Body of pancreas (tissue), 4 donors: ENCODE measurements around the gene CFAP97D2. TPM values are rescaled to one million over a fixed set of nuclear protein-coding genes. Genes with fewer than 3 reads are reported as not detected.
"Not testable (repeated sequence)": the region's sequence is repeated elsewhere in the genome, so short reads cannot be mapped to it uniquely, and the experiment has no call there.

Source experiments
- ATAC-seq: fragments of 150-250 bp; one replicate; pipeline ENCODE4 v1.9.1; 2016
- DNase-seq, 4 donors: peaks; one replicate each; pipeline ENCODE4 v3.0.0-alpha.2; 2019
- H3K27ac ChIP-seq, 4 donors: fragments of 200-600 bp; sonication (generic); 1 replicate in 3 of 4; 2 replicates in 1 of 4; pipeline versions ENCODE4 v1.5.1 to v1.6.1; 2016 to 2019; ENCODE audit warnings: mild to moderate bottlenecking in 1 of 4, mixed read lengths in 1 of 4, moderate library complexity in 1 of 4
- H3K27me3 ChIP-seq, 2 donors: fragments of 200-600 bp; sonication (generic); one replicate each; pipeline ENCODE4 v1.6.0; 2016; ENCODE audit warnings: mild to moderate bottlenecking in 1 of 2
- H3K36me3 ChIP-seq, 2 donors: fragments of 200-600 bp; sonication (generic); replicated peaks in 1 of 2; 2 replicates each; pipeline ENCODE4 v1.5.1; 2016; ENCODE audit warnings: low read depth in 2 of 2; ENCODE audit not compliant: insufficient read depth in 1 of 2
- H3K4me1 ChIP-seq: fragments of 200-600 bp; sonication (generic); one replicate; pipeline ENCODE4 v1.6.0; 2016
- H3K4me3 ChIP-seq, 2 donors: fragments of 200-600 bp; sonication (generic); 1 replicate in 1 of 2; 2 replicates in 1 of 2; pipeline ENCODE4 v1.5.1; 2016 to 2019
- H3K9me3 ChIP-seq, 3 donors: fragments of 200-600 bp; sonication (generic); 1 replicate in 2 of 3; 2 replicates in 1 of 3; pipeline ENCODE4 v1.5.1; 2016
- POLR2A ChIP-seq, 3 donors: fragments of 450-650 bp; IDR thresholded peaks; one replicate each; pipeline ENCODE4 v1.6.1; 2016; ENCODE audit warnings: antibody characterized with exemption in 3 of 3, mild to moderate bottlenecking in 2 of 3
- WGBS, 2 donors: methylation state at CpG; one replicate each; pipeline ENCODE4 v1.1.5; 2017; 5-methylcytosine and 5-hydroxymethylcytosine counted together
- intact Hi-C: fragments of 100-400 bp; cut with DNase I; formaldehyde crosslinking; loops from one replicate; pipeline ENCODE4 v1.15.1; 2023
- total RNA-seq, 2 donors: library from RNA; depleted of rRNA; stranded (reverse); fragments of >200 nt; gene quantifications; one replicate each; pipeline ENCODE4 v1.1.0, GENCODE V29; 2016
- TF ChIP-seq, protein P1 (sequence below), 7 experiments: fragments of 450-650 bp in 4 of 7; fragments of 200-600 bp in 3 of 7; sonication (generic) in 3 of 7; IDR thresholded peaks; one replicate each; pipeline ENCODE4 v1.5.1; 2016 to 2019; ENCODE audit warnings: antibody characterized with exemption in 7 of 7

The CFAP97D2 gene
- total RNA-seq, 2 donors from 2014 or later = not detected

DNA sequence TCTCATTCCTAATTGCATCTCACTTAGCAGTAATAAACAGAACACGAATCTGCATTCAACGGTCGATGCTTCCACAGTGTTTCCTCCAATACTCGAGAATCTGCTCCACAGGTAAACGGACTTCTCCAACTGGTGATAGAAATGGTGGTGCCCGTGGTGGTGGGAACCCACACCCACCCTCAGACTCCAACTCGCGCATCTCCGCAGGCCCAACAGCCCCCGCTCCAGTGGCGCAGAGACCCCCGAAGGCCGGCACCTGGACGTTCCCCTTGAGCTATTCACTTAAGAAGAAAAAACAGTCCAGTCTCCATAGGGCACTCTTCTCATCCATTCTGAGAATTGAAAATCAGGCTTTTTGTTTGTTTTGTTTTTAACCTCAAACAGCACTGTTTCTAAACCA lies 32.9 kb upstream of the CFAP97D2 start:
- Histone ChIP-seq H3K27me3 (no peaks in the 10 kb centered on the region), H3K36me3 (no peaks in the 10 kb centered on the region), H3K27ac (no peak overlapping the region), H3K9me3 (no peaks in the 10 kb centered on the region), H3K4me1 (peaks cover 52% of the 10 kb centered on the region), H3K4me3 (no peak overlapping the region)
- TF ChIP-seq, protein P1, sequence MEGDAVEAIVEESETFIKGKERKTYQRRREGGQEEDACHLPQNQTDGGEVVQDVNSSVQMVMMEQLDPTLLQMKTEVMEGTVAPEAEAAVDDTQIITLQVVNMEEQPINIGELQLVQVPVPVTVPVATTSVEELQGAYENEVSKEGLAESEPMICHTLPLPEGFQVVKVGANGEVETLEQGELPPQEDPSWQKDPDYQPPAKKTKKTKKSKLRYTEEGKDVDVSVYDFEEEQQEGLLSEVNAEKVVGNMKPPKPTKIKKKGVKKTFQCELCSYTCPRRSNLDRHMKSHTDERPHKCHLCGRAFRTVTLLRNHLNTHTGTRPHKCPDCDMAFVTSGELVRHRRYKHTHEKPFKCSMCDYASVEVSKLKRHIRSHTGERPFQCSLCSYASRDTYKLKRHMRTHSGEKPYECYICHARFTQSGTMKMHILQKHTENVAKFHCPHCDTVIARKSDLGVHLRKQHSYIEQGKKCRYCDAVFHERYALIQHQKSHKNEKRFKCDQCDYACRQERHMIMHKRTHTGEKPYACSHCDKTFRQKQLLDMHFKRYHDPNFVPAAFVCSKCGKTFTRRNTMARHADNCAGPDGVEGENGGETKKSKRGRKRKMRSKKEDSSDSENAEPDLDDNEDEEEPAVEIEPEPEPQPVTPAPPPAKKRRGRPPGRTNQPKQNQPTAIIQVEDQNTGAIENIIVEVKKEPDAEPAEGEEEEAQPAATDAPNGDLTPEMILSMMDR (IDR thresholded peaks at IDR 0.05) = no peak
- no peak for TF ChIP-seq POLR2A (IDR thresholded peaks at IDR 0.05)
- ATAC-seq (no peak), DNase-seq (no peak)
- intact Hi-C loops = no loop called here
- WGBS, 2 donors = 92 to 95% methylated on average over 14 of the region's 14 CpGs

DNA sequence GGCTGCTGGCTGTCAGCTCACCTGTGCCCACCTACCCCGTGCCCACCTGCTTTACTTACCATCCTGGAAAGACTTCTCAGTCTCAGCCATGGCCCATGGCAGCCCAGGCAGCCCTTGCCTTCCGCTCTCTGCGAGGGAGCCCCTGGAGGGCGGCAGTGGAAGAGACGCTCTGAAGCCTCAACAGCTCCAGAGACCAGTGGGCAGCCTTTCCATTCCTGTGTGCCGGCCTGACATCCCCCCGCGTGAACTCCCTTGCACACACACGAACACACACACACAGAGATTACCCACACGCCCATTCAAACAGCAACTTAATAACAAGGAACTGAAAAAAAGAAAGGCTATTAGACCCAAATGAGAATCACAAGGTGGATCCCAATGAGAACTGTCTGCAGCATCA lies 32.4 kb upstream of the CFAP97D2 start:
- Histone ChIP-seq H3K27ac (no peak overlapping the region), H3K27me3 (no peaks in the 10 kb centered on the region), H3K4me1 (peaks cover 52% of the 10 kb centered on the region), H3K4me3 (no peak overlapping the region), H3K36me3 (no peaks in the 10 kb centered on the region), H3K9me3 (no peaks in the 10 kb centered on the region)
- 83 to 84% methylated on average over 6 to 10 of the region's 10 CpGs for WGBS, 2 donors
- intact Hi-C loops = no loop called here
- no peak for TF ChIP-seq POLR2A (IDR thresholded peaks at IDR 0.05)
- TF ChIP-seq, protein P1 (IDR thresholded peaks at IDR 0.05) = no peak
- ATAC-seq = no peak
- DNase-seq = peak in 1 of 4 donors; percentile 9

DNA sequence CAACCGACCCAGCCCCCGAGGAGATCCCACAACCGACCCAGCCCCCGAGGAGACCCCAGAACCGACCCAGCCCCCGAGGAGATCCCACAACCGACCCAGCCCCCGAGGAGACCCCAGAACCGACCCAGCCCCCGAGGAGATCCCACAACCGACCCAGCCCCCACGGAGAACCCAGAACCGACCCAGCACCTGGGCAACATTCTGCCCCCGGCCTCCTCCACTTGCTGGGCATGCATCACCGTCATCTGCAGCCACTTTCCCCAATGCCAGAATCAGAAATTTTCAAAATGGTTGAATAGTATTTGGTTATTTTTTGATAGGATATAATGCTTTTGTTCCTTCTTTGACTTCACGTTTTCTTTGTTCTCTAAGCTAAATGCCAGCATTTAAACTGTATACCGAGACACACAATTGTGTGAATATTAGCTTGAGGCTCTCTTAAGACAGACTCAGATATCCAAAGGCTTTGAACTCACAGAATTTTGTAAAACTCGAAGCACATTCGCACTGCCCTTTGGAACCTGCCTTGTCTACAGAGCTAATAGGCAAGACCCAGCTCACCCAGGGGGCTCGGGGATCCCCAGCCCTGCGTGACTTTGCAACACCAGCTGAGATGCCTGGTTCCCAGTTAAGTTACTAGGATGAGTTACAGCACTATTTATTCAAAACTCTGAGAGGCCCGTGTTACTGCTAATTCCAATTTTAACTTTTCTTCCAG lies 31.1 kb upstream of the CFAP97D2 start:
- H3K4me1 ChIP-seq = peaks cover 44% of the 10 kb centered on the region
- peak overlapping the region; percentile 52 to 79 (median 54) for H3K27ac ChIP-seq
- DNase-seq = no peak

DNA sequence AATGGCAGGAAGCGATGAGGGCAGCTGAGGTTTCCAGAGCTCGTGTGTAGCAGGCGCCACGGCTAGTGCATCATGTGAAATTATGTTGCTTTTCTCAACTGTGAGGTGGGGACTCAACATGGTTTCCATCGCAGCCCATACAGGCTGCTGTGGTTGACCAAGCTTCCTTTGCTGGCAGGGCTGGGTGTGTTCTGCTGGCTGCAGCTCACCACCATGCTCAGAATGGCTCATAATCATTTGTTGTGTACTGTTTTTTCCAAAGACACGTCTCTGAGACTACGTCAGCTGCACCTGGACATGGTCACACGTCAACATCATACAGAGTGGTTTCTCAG lies 30.6 kb upstream of the CFAP97D2 start:
- Histone ChIP-seq H3K4me1 (peaks cover 38% of the 10 kb centered on the region), H3K4me3 (no peak overlapping the region), H3K36me3 (no peaks in the 10 kb centered on the region), H3K27ac (peak overlapping the region; percentile 52 to 79 (median 54)), H3K9me3 (no peaks in the 10 kb centered on the region), H3K27me3 (no peaks in the 10 kb centered on the region)
- WGBS, 2 donors = 35 to 52% methylated on average over 8 of the region's 8 CpGs
- intact Hi-C loops = no loop called here
- DNase-seq (peak; percentile 79 to 91 (median 88)), ATAC-seq (peak; percentile 90)
- peak in 2 of 3 donors; percentile 59 to 61 for TF ChIP-seq POLR2A (IDR thresholded peaks at IDR 0.05)
- TF ChIP-seq, protein P1 (IDR thresholded peaks at IDR 0.05) = no peak

More for the DNA sequence above, 31.1 kb upstream of the CFAP97D2 start:
- ATAC-seq = no peak
- H3K9me3 ChIP-seq = no peaks in the 10 kb centered on the region
- intact Hi-C loops = no loop called here
- H3K27me3 ChIP-seq = no peaks in the 10 kb centered on the region
- TF ChIP-seq POLR2A (IDR thresholded peaks at IDR 0.05) = no peak
- TF ChIP-seq, protein P1 (IDR thresholded peaks at IDR 0.05) = no peak
- H3K36me3 ChIP-seq = no peaks in the 10 kb centered on the region
- H3K4me3 ChIP-seq = no peak overlapping the region
- 68 to 78% methylated on average over 12 to 17 of the region's 22 CpGs for WGBS, 2 donors

DNA sequence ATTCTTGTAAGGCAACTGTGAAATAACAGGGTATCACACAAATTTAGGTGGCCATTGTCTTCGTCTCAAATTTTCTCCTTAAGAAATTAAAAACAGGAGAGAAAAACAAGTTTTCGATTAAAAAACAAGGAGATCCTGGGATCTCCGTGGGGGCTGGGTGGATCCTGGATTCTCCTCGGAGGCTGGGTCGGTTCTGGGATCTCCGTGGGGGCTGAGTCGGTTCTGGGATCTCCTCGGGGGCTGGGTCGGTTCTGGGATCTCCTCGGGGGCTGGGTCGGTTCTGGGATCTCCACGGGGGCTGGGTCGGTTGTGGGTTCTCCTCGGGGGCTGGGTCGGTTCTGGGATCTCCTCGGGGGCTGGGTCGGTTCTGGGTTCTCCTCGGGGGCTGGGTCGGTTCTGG lies 30.2 kb upstream of the CFAP97D2 start:
- H3K9me3 ChIP-seq, H3K36me3 ChIP-seq, intact Hi-C loops, DNase-seq, H3K27me3 ChIP-seq, H3K4me3 ChIP-seq: not testable (repeated sequence)
- Histone ChIP-seq H3K4me1 (peaks cover 34% of the 10 kb centered on the region), H3K27ac (peak overlapping the region; percentile 52 to 79 (median 54))
- ATAC-seq = peak; percentile 1
- 80 to 84% methylated on average over 11 to 17 of the region's 19 CpGs for WGBS, 2 donors
